ENCODE data around the gene GRAMD2A. TPM values are rescaled to one million over a fixed set of nuclear protein-coding genes. Genes with fewer than 3 reads are reported as not detected.

GRAMD2A gene
- total and polyA plus RNA-seq, 10 of the 15 experiments (the other 5 are each of a cell fraction or from before 2014, with no cell fraction given): 0.02 to 0.35 TPM; not detected in 8

GRCh38 chr15:72231833-72232478, 34.4 kb upstream of the GRAMD2A start:
- no peak for DNase-seq (ENCODE audit: low read depth, low spot score)

GRCh38 chr15:72231066-72231832, 33.7 kb upstream of the GRAMD2A start, which contains the start of gene PKM:
Gene PKM, minus strand, starts transcription at chr15:72231190. Its CDS starts 12,093 bp downstream, at chr15:72219097.
- POLR2A ChIA-PET: interaction anchor here (0.7 to 2.2 kb wide), 7 partner anchors 9 to 1064 kb away, joined by 3 to 10 read pairs (median 3); no protein-coding TSS in a partner anchor
- peak; percentile 84 for DNase-seq (ENCODE audit: low read depth, low spot score)
- in situ Hi-C loops (cut with MboI) (no loop called here), intact Hi-C loops (cut with micrococcal nuclease; ENCODE audit: unreplicated experiment) (loop anchor here (1.0 kb wide), 1 partner anchor 41 kb away; the partner anchor contains the start of gene PARP6)
- H3K79me2 ChIP-seq (ENCODE audit: control insufficient read depth, insufficient read depth, low read length): peaks cover 61% of the 10 kb centered on the region
- ATAC-seq: peak; percentile 57
- H3K4me2 ChIP-seq (ENCODE audit: control insufficient read depth, insufficient read depth): peak within 1 kb of the TSS; percentile 92
- H3K27me3 ChIP-seq (replicated peaks in 1 of 2; ENCODE audit: control insufficient read depth in 2 of 2, insufficient read depth in 2 of 2, low read length in 1 of 2): no peaks in the 10 kb centered on the region
- no peak for FAIRE-seq
- H3K9me3 ChIP-seq (replicated peaks; ENCODE audit: control insufficient read depth, insufficient read depth, low read length): no peaks in the 10 kb centered on the region
- H3K4me3 ChIP-seq: peak within 1 kb of the TSS; percentile 96
- H3K27ac ChIP-seq (ENCODE audit: control insufficient read depth, insufficient read depth): peak within 1 kb of the TSS; percentile 97
- SMC1A ChIA-PET (ENCODE audit: uncharacterized antibody, unreplicated experiment): interaction anchor here (0.9 to 1.3 kb wide), 3 partner anchors 13 to 31 kb away, joined by 3 to 5 read pairs (median 4); no protein-coding TSS in a partner anchor
- H2AFZ ChIP-seq (ENCODE audit: control insufficient read depth, low read depth, low read length): peak within 1 kb of the TSS; percentile 47
- H3K9ac ChIP-seq (ENCODE audit: control insufficient read depth, insufficient read depth, low read length): peak within 1 kb of the TSS; percentile 95
- no peaks in the 10 kb centered on the region for H4K20me1 ChIP-seq (ENCODE audit: control insufficient read depth, insufficient read depth)
- H3K4me1 ChIP-seq (ENCODE audit: control insufficient read depth, insufficient read depth, low read length): peaks cover 5% of the 10 kb centered on the region; the same call in 1 of the 2 replicates
- under 1% methylated on average over 60 of the region's 67 CpGs for WGBS (ENCODE audit: insufficient coverage, insufficient replicate concordance, low lambda C conversion rate, missing lambda C conversion rate)
- RAD21 ChIA-PET (ENCODE audit: unreplicated experiment): interaction anchor here (0.5 to 1.6 kb wide), 5 partner anchors 12 to 121 kb away, joined by 3 to 4 read pairs (median 3); no protein-coding TSS in a partner anchor
- no TSS peak for BruUV-seq (replicated peaks)
- CTCF ChIA-PET: interaction anchor here (1.0 to 1.6 kb wide), 2 partner anchors 31 to 118 kb away, joined by 4 to 6 read pairs; no protein-coding TSS in a partner anchor
- peaks cover 0 to 9% of the 10 kb centered on the region in 2 experiments; a peak in 2 of 4 replicates for H3K36me3 ChIP-seq (ENCODE audit: control insufficient read depth in 2 of 2, insufficient read depth in 2 of 2, low read length in 1 of 2)
- peak; percentile 92 for TF ChIP-seq IKZF1 (conservative IDR thresholded peaks at IDR 0.05)
- TF ChIP-seq CHD2 (IDR thresholded peaks at IDR 0.05; ENCODE audit: borderline replicate concordance, low read depth, low read length): peak; percentile 97
- TF ChIP-seq ZNF207 (IDR thresholded peaks at IDR 0.05; ENCODE audit: borderline replicate concordance): peak; percentile 86; the same call in 1 of the 2 replicates
- TF ChIP-seq TCF7 (IDR thresholded peaks at IDR 0.05; ENCODE audit: borderline replicate concordance): 0 out of 2 replicates have a peak, but pooled peaks have one; percentile 20
- no peak for TF ChIP-seq SPI1 (IDR thresholded peaks at IDR 0.05; ENCODE audit: borderline replicate concordance, insufficient read depth, low read depth, low read length)
- TF ChIP-seq SMARCA5 (IDR thresholded peaks at IDR 0.05): peak; percentile 79
- peak; percentile 74 for TF ChIP-seq KLF5 (IDR thresholded peaks at IDR 0.05; ENCODE audit: partially characterized antibody)

More at GRCh38 chr15:72231833-72232478, 34.4 kb upstream of the GRAMD2A start:
- intact Hi-C loops (cut with micrococcal nuclease; ENCODE audit: unreplicated experiment): loop anchor here (1.0 kb wide), 1 partner anchor 40 kb away; the partner anchor contains the start of gene PARP6
- no peaks in the 10 kb centered on the region for H4K20me1 ChIP-seq (ENCODE audit: control insufficient read depth, insufficient read depth)
- H3K27me3 ChIP-seq (replicated peaks in 1 of 2; ENCODE audit: control insufficient read depth in 2 of 2, insufficient read depth in 2 of 2, low read length in 1 of 2): no peaks in the 10 kb centered on the region
- peaks cover 7% of the 10 kb centered on the region; the same call in 1 of the 2 replicates for H3K4me1 ChIP-seq (ENCODE audit: control insufficient read depth, insufficient read depth, low read length)
- H3K4me2 ChIP-seq (ENCODE audit: control insufficient read depth, insufficient read depth): peak overlapping the region; percentile 92
- 2% methylated on average over 16 of the region's 16 CpGs for WGBS (ENCODE audit: insufficient coverage, insufficient replicate concordance, low lambda C conversion rate, missing lambda C conversion rate)
- ATAC-seq (no peak), FAIRE-seq (peak; percentile 18)
- ChIA-PET CTCF (interaction anchor here (1.0 to 1.6 kb wide), 2 partner anchors 32 to 118 kb away, joined by 4 to 6 read pairs; no protein-coding TSS in a partner anchor), SMC1A (ENCODE audit: uncharacterized antibody, unreplicated experiment) (interaction anchor here (0.9 to 1.3 kb wide), 4 partner anchors 8 to 32 kb away, joined by 3 to 5 read pairs (median 4); no protein-coding TSS in a partner anchor), RAD21 (ENCODE audit: unreplicated experiment) (interaction anchor here (0.5 to 1.4 kb wide), 4 partner anchors 11 to 120 kb away, joined by 3 to 4 read pairs (median 3); no protein-coding TSS in a partner anchor), POLR2A (interaction anchor here (0.7 to 2.2 kb wide), 4 partner anchors 9 to 73 kb away, joined by 3 to 10 read pairs (median 6); no protein-coding TSS in a partner anchor)
- H3K9me3 ChIP-seq (replicated peaks; ENCODE audit: control insufficient read depth, insufficient read depth, low read length): no peaks in the 10 kb centered on the region
- H3K79me2 ChIP-seq (ENCODE audit: control insufficient read depth, insufficient read depth, low read length): peaks cover 54% of the 10 kb centered on the region
- no peak for TF ChIP-seq SPI1 (IDR thresholded peaks at IDR 0.05; ENCODE audit: borderline replicate concordance, insufficient read depth, low read depth, low read length)
- TF ChIP-seq RFX5 (IDR thresholded peaks at IDR 0.05; ENCODE audit: low read depth, low read length): peak; percentile 66; the same call in 1 of the 2 replicates
- H3K9ac ChIP-seq (ENCODE audit: control insufficient read depth, insufficient read depth, low read length): peak overlapping the region; percentile 95
- peak overlapping the region; percentile 97 for H3K27ac ChIP-seq (ENCODE audit: control insufficient read depth, insufficient read depth)
- H3K36me3 ChIP-seq (ENCODE audit: control insufficient read depth in 2 of 2, insufficient read depth in 2 of 2, low read length in 1 of 2): peaks cover 0 to 9% of the 10 kb centered on the region in 2 experiments; a peak in 2 of 4 replicates
- H3K4me3 ChIP-seq: peak overlapping the region; percentile 74
- BruUV-seq (replicated peaks): TSS peak; percentile 77
- in situ Hi-C loops (cut with MboI): no loop called here
- H2AFZ ChIP-seq (ENCODE audit: control insufficient read depth, low read depth, low read length): peak overlapping the region; percentile 47
